Prostate gland (tissue), 2 donors: ENCODE data around the gene C2. TPM values are rescaled to one million over a fixed set of nuclear protein-coding genes. Genes with fewer than 3 reads are reported as not detected.
"Not testable (repeated sequence)": the region's sequence is repeated elsewhere in the genome, so short reads cannot be mapped to it uniquely, and the experiment has no call there.

Experiments used
- DNase-seq: peaks from one replicate; pipeline ENCODE4 v3.0.0-alpha.2; 2019; ENCODE audit warnings: low spot score
- H3K27ac ChIP-seq, 2 donors: fragments of 200-600 bp; sonication (generic); 2 replicates each; pipeline ENCODE4 v1.5.1; 2017 to 2019
- H3K27me3 ChIP-seq: fragments of 200-600 bp; sonication (generic); replicated peaks from 2 replicates; pipeline ENCODE4 v1.5.1; 2019; ENCODE audit not compliant: insufficient read depth
- H3K36me3 ChIP-seq, 2 donors: fragments of 200-600 bp; sonication (generic); 1 replicate in 1 of 2; 2 replicates in 1 of 2; pipeline versions ENCODE4 v1.5.1 to v1.8.1; 2017 to 2019
- H3K4me1 ChIP-seq: fragments of 200-600 bp; sonication (generic); replicated peaks from 2 replicates; pipeline ENCODE4 v1.5.1; 2019
- H3K4me3 ChIP-seq, 2 donors: fragments of 200-600 bp; sonication (generic); 2 replicates each; pipeline ENCODE4 v1.5.1; 2017 to 2019
- H3K9me3 ChIP-seq: fragments of 200-600 bp; sonication (generic); 2 replicates; pipeline ENCODE4 v1.5.1; 2017
- POLR2A ChIP-seq: fragments of 450-650 bp; IDR thresholded peaks from one replicate; pipeline ENCODE4 v1.6.1; 2016; ENCODE audit warnings: antibody characterized with exemption, mild to moderate bottlenecking
- POLR2AphosphoS5 ChIP-seq: sonication (generic); formaldehyde crosslinking; IDR thresholded peaks from one replicate; pipeline ENCODE4 v1.6.1; 2017; ENCODE audit warnings: antibody characterized with exemption
- WGBS: methylation state at CpG from one replicate; pipeline ENCODE4 v1.1.5; 2018; 5-methylcytosine and 5-hydroxymethylcytosine counted together
- intact Hi-C: fragments of 100-400 bp; cut with DNase I; formaldehyde crosslinking; loops from one replicate; pipeline ENCODE4 v1.14.2; 2022
- total RNA-seq, 2 donors: library from RNA; depleted of rRNA; stranded (reverse); fragments of >200 nt; gene quantifications; one replicate each; pipeline ENCODE4 v1.1.0, GENCODE V29; 2016
- TF ChIP-seq, protein P1 (sequence below), 4 experiments: fragments of 200-600 bp in 2 of 4; fragments of 450-650 bp in 2 of 4; sonication (generic) in 2 of 4; IDR thresholded peaks; 1 replicate in 3 of 4; 2 replicates in 1 of 4; pipeline ENCODE4 v1.5.1; 2016 to 2019; ENCODE audit warnings: antibody characterized with exemption in 4 of 4, mild to moderate bottlenecking in 2 of 4, moderate library complexity in 2 of 4

C2 gene
- total RNA-seq, 2 donors from 2014 or later = 7.9 to 16.0 TPM

DNA sequence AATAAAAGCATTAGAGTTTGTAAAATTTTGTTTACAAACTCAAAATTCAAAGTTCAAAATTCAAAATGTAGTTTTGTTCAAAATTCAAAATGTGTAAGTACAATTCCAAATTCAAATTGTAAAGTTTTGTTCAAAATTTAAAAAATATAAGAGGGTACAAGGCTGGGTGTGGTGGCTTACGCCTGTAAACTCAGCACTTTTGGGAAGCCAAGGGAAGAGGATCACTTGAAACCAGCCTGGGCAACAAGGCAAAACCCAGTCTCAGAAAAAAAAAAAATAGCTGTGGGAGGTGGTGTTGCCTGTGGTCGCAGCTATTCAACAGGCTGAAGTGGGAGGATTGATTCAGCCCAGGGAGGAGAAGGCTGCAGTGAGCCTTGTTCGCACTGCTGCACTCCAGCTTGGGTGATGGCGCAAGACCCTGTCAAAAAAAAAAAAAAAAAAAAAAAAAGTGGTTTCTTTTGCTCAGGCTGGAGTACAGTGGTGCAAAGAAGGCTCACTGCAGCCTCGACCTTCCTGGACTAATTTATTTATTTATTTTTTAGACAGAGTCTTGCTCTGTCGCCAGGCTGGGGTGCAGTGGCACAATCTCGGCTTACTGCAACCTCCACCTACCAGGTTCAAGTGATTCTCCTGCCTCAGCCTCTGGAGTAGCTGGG, 20.2 kb upstream of the C2 start:
- no peak for DNase-seq
- 65% methylated on average over 7 of the region's 7 CpGs for WGBS
- no peaks in the 10 kb centered on the region for H3K27me3 ChIP-seq
- H3K9me3 ChIP-seq = no peaks in the 10 kb centered on the region
- H3K4me1 ChIP-seq = peaks cover 5% of the 10 kb centered on the region
- no peak for TF ChIP-seq POLR2A
- H3K27ac ChIP-seq = no peak overlapping the region
- H3K4me3 ChIP-seq = no peak overlapping the region
- H3K36me3 ChIP-seq = no peaks in the 10 kb centered on the region
- intact Hi-C loops = loop anchor here (10.0 kb wide), 1 partner anchor 248 kb away; the partner anchor contains the start of genes PPT2 and PRRT1

GRCh38 chr6:31908255-31908654, 19.3 kb upstream of the C2 start:
- not testable (repeated sequence) for H3K27ac ChIP-seq, H3K4me3 ChIP-seq, H3K9me3 ChIP-seq, H3K36me3 ChIP-seq, H3K4me1 ChIP-seq, H3K27me3 ChIP-seq, DNase-seq
- WGBS = 92% methylated on average over 5 of the region's 5 CpGs
- intact Hi-C loops = loop anchor here (10.0 kb wide), 1 partner anchor 247 kb away; the partner anchor contains the start of genes PPT2 and PRRT1

DNA sequence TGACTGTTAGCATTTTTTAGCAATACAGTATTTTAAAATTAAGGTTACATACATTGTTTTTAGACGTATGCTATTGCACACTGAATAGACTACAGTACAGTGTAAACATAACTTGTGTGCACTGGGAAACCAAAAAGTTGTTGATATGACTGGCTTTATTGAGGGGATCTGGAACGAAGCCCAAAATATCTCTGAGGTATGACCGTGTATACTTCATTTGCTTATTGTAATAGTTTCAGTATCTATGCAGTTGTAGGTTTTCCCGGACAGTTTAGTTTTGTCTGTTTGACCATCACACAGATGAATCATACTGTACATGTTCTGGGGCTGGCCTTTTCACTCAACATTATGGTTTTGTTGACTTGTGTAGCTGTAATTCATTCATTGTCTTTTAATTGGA, 18.7 kb upstream of the C2 start:
- Histone ChIP-seq H3K36me3 (no peaks in the 10 kb centered on the region), H3K9me3 (no peaks in the 10 kb centered on the region), H3K27me3 (no peaks in the 10 kb centered on the region), H3K27ac (no peak overlapping the region), H3K4me3 (no peak overlapping the region), H3K4me1 (no peaks in the 10 kb centered on the region)
- TF ChIP-seq, protein P1, sequence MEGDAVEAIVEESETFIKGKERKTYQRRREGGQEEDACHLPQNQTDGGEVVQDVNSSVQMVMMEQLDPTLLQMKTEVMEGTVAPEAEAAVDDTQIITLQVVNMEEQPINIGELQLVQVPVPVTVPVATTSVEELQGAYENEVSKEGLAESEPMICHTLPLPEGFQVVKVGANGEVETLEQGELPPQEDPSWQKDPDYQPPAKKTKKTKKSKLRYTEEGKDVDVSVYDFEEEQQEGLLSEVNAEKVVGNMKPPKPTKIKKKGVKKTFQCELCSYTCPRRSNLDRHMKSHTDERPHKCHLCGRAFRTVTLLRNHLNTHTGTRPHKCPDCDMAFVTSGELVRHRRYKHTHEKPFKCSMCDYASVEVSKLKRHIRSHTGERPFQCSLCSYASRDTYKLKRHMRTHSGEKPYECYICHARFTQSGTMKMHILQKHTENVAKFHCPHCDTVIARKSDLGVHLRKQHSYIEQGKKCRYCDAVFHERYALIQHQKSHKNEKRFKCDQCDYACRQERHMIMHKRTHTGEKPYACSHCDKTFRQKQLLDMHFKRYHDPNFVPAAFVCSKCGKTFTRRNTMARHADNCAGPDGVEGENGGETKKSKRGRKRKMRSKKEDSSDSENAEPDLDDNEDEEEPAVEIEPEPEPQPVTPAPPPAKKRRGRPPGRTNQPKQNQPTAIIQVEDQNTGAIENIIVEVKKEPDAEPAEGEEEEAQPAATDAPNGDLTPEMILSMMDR (IDR thresholded peaks at IDR 0.05) = no peak
- no peak for TF ChIP-seq POLR2A
- TF ChIP-seq POLR2AphosphoS5 = no peak
- WGBS = 26% methylated on average over 4 of the region's 4 CpGs
- intact Hi-C loops = loop anchor here (10.0 kb wide), 1 partner anchor 246 kb away; the partner anchor contains the start of genes PPT2 and PRRT1
- no peak for DNase-seq

DNA sequence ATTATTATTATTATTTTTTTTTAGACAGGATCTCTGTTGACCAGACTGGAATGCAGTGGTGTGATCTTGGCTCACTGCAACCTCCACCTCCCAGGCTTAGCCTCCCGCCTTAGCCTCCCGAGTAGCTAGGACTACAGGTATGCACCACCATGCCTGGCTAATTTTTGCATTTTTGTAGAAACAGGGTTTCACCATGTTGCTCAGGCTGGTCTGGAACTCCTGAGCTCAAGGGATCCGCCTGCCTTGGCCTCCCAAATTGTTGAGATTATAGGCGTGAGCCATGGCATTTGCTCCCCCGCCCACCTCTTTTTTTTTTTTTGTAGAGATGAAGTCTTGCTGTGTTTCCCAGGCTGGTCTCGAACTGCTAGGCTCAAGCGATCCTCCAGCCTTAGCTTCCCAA, 18.2 kb upstream of the C2 start:
- H3K4me1 ChIP-seq, H3K27ac ChIP-seq, H3K4me3 ChIP-seq, H3K36me3 ChIP-seq, H3K9me3 ChIP-seq, H3K27me3 ChIP-seq, DNase-seq: not testable (repeated sequence)
- intact Hi-C loops = loop anchor here (10.0 kb wide), 1 partner anchor 246 kb away; the partner anchor contains the start of genes PPT2 and PRRT1
- 83% methylated on average over 7 of the region's 7 CpGs for WGBS

DNA sequence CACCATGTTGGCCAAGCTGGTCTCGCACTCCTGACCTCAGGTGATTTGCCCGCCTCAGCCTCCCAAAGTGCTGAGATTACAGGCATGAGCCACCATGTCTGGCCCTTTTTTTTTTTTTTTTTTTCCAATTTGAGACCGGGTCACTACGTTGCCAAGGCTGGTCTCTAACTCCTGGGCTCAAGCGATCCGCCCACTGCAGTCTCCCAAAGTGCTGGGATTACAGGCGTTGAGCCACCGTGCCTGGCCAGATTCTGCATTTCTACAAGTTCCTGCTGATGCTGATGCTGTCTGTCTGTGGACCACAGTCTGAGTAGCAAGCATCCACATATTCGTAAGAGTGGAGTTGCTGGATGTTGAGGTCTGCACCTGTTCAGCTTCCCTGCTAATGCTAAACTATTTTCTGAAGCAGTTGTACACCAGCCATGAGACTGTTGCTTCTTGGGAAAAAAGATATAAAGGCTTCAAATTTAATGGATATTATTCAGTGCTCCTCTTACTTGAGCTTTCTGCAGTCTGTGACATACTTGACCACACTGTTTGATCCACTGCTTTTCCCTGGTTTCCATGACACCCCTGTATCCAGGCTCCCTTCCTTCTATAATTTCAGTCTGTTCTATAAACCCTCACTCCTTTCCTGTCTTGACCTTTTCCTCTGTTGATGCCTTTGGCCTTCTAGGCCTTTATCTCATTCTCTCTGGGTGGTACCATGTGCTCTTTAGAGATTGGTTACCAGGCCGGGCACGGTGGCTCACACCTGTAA, 15.5 kb upstream of the C2 start:
- H3K9me3 ChIP-seq = no peaks in the 10 kb centered on the region
- H3K27me3 ChIP-seq = no peaks in the 10 kb centered on the region
- no peaks in the 10 kb centered on the region for H3K36me3 ChIP-seq
- TF ChIP-seq, protein P1 (IDR thresholded peaks at IDR 0.05) = no peak
- TF ChIP-seq POLR2A = no peak
- no peak for TF ChIP-seq POLR2AphosphoS5
- intact Hi-C loops = no loop called here
- no peaks in the 10 kb centered on the region for H3K4me1 ChIP-seq
- no peak overlapping the region for H3K4me3 ChIP-seq
- DNase-seq = no peak
- no peak overlapping the region for H3K27ac ChIP-seq
- WGBS = 77% methylated on average over 11 of the region's 11 CpGs

- Histone ChIP-seq H3K4me3 (no peak overlapping the region), H3K9me3 (no peaks in the 10 kb centered on the region), H3K27me3 (no peaks in the 10 kb centered on the region), H3K4me1 (no peaks in the 10 kb centered on the region), H3K27ac (no peak overlapping the region), H3K36me3 (no peaks in the 10 kb centered on the region)
- intact Hi-C loops = no loop called here
- no peak for DNase-seq
- TF ChIP-seq POLR2AphosphoS5 = no peak
- TF ChIP-seq, protein P1 (IDR thresholded peaks at IDR 0.05) = no peak
- TF ChIP-seq POLR2A = no peak
Observed at GRCh38 chr6:31915351-31915750, 12.2 kb upstream of the C2 start.
